GM11168 (cell line): ENCODE measurements around the gene FGD6.
"Not testable (repeated sequence)": the region's sequence is repeated elsewhere in the genome, so short reads cannot be mapped to it uniquely, and the experiment has no call there.

Source experiments
- in situ Hi-C: fragments of 300-500 bp; cut with MboI; formaldehyde crosslinking; loops from one replicate; pipeline ENCODE4 v1.12.0; 2022; ENCODE audit warnings: low sequenced_read_pairs; ENCODE audit not compliant: unreplicated experiment

The FGD6 gene

GRCh38 chr12:95100264-95101190, 116.7 kb downstream of the FGD6 start:
- in situ Hi-C loops = no loop called here

- in situ Hi-C loops = no loop called here
Observed at GRCh38 chr12:95099270-95099790, 117.9 kb downstream of the FGD6 start.

GRCh38 chr12:95096852-95097251, 120.4 kb downstream of the FGD6 start:
- in situ Hi-C loops = no loop called here

- in situ Hi-C loops = no loop called here
Observed at GRCh38 chr12:95096378-95096777, 120.9 kb downstream of the FGD6 start.

GRCh38 chr12:95095866-95096265, 121.4 kb downstream of the FGD6 start:
- in situ Hi-C loops = not testable (repeated sequence)

GRCh38 chr12:95089462-95089861, 127.8 kb downstream of the FGD6 start:
- in situ Hi-C loops = no loop called here

GRCh38 chr12:95088379-95088778, 128.9 kb downstream of the FGD6 start:
- in situ Hi-C loops = no loop called here

GRCh38 chr12:95085612-95086011, 131.7 kb downstream of the FGD6 start:
- in situ Hi-C loops = no loop called here

GRCh38 chr12:95083938-95084337, 133.3 kb downstream of the FGD6 start:
- in situ Hi-C loops = no loop called here

GRCh38 chr12:95083471-95083870, 133.8 kb downstream of the FGD6 start:
- in situ Hi-C loops = no loop called here

- in situ Hi-C loops = no loop called here
Observed at GRCh38 chr12:95077341-95077740, 139.9 kb downstream of the FGD6 start.

- in situ Hi-C loops = no loop called here
Observed at GRCh38 chr12:95074766-95075165, 142.5 kb downstream of the FGD6 start.

GRCh38 chr12:95073698-95074520, 143.4 kb downstream of the FGD6 start:
- in situ Hi-C loops = no loop called here

GRCh38 chr12:95072900-95073697, 144.2 kb downstream of the FGD6 start, which contains the start of gene NR2C1:
TSS of gene NR2C1 (minus strand) at chr12:95073618. CDS start at chr12:95067384, 6,234 bp downstream.
- in situ Hi-C loops = no loop called here

- in situ Hi-C loops = no loop called here
Observed at GRCh38 chr12:95070378-95070777, 146.9 kb downstream of the FGD6 start.

GRCh38 chr12:95066091-95066855, 151.0 kb downstream of the FGD6 start:
- in situ Hi-C loops = no loop called here

GRCh38 chr12:95060951-95061350, 156.3 kb downstream of the FGD6 start:
- in situ Hi-C loops = no loop called here

- in situ Hi-C loops = no loop called here
Observed at GRCh38 chr12:95059984-95060383, 157.3 kb downstream of the FGD6 start.

- in situ Hi-C loops = no loop called here
Observed at GRCh38 chr12:95057424-95057823, 159.8 kb downstream of the FGD6 start.
